GM12878 (cell line): Measurements from ENCODE around the gene MBOAT1. TPM values are rescaled to one million over a fixed set of nuclear protein-coding genes. Genes with fewer than 3 reads are reported as not detected.
A peak's percentile ranks its signal among the peaks of the same experiment; 100 is the strongest.

Experiments
- BHLHE40 ChIP-seq, 2 experiments: fragments of 450-650 bp in 1 of 2; IDR thresholded peaks; 2 replicates each; pipeline ENCODE4 v1.6.1; 2011 to 2017; ENCODE audit warnings: low read depth in 2 of 2, borderline replicate concordance in 1 of 2, improper control_type of control experiment in 1 of 2, low read length in 1 of 2, mild to moderate bottlenecking in 1 of 2
- EGR1 ChIP-seq, 2 experiments: IDR thresholded peaks; 1 replicate in 1 of 2; 2 replicates in 1 of 2; pipeline ENCODE4 v1.6.1; 2011 to 2012; ENCODE audit warnings: low read depth in 2 of 2, low read length in 2 of 2, borderline replicate concordance in 1 of 2, mild to moderate bottlenecking in 1 of 2, moderate library complexity in 1 of 2
- TCF12 ChIP-seq: IDR thresholded peaks from 2 replicates; pipeline ENCODE4 v1.6.1; 2011; ENCODE audit warnings: low read depth, mild to moderate bottlenecking, low read length
- WRNIP1 ChIP-seq: IDR thresholded peaks from 2 replicates; pipeline ENCODE4 v1.6.1; 2011; ENCODE audit warnings: low read depth, low read length, improper control_type of control experiment, borderline replicate concordance
- ZNF274 ChIP-seq: IDR thresholded peaks from one replicate; pipeline ENCODE4 v1.8.0; 2011; ENCODE audit not compliant: insufficient read length, insufficient read depth
- polyA plus RNA-seq, 11 experiments: library from polyadenylated mRNA; depleted of rRNA in 4 of 11; unstranded in 6 of 11; stranded (reverse) in 5 of 11; fragments of >200 nt; fragmentation: Nextera tagmentation in 4 of 11; fragmentation: Illumina TruSeq in 1 of 11; extraction: Ambion mirVana in 4 of 11; extraction: Trizol in 1 of 11; gene quantifications; 1 replicate in 1 of 11; 2 replicates in 10 of 11; pipeline versions ENCODE4 v1.2.1 to v1.2.3, GENCODE V29; 2011 to 2016; ENCODE audit warnings: inconsistent platforms in 2 of 11, missing spikeins in 2 of 11, low read depth in 1 of 11
- total RNA-seq, 4 experiments: library from RNA; depleted of rRNA in 3 of 4; stranded (reverse); fragments of >200 nt in 3 of 4; fragmentation: Illumina TruSeq in 1 of 4; extraction: Trizol in 1 of 4; gene quantifications; 2 replicates each; pipeline versions ENCODE4 v1.2.1 to v1.2.3, GENCODE V29; 2013 to 2021
- TF ChIP-seq, protein P1 (sequence below): fragments of 450-650 bp; IDR thresholded peaks from 2 replicates; pipeline ENCODE4 v1.6.1; 2016; ENCODE audit warnings: mild to moderate bottlenecking
- TF ChIP-seq, protein P2 (sequence below): fragments of 450-650 bp; formaldehyde crosslinking; IDR thresholded peaks from 2 replicates; pipeline ENCODE4 v1.4.0; 2020; ENCODE audit warnings: mild to moderate bottlenecking, moderate library complexity
- TF ChIP-seq, protein P3 (sequence below): fragments of 450-650 bp; IDR thresholded peaks from 2 replicates; pipeline ENCODE4 v1.6.1; 2017; ENCODE audit warnings: antibody characterized with exemption, mild to moderate bottlenecking, moderate library complexity
- TF ChIP-seq, protein P4 (sequence below): fragments of 450-650 bp; IDR thresholded peaks from 2 replicates; pipeline ENCODE4 v1.6.1; 2016; ENCODE audit warnings: mild to moderate bottlenecking, moderate library complexity, borderline replicate concordance
- TF ChIP-seq, protein P5 (sequence below): fragments of 450-650 bp; IDR thresholded peaks from 2 replicates; pipeline ENCODE4 v1.6.1; 2017; ENCODE audit warnings: mild to moderate bottlenecking, moderate library complexity

The MBOAT1 gene
- total and polyA plus RNA-seq, 10 of the 15 experiments (the other 5 are each of a cell fraction or from before 2014, with no cell fraction given) = 0.39 to 21.0 (median 11.6) TPM

DNA sequence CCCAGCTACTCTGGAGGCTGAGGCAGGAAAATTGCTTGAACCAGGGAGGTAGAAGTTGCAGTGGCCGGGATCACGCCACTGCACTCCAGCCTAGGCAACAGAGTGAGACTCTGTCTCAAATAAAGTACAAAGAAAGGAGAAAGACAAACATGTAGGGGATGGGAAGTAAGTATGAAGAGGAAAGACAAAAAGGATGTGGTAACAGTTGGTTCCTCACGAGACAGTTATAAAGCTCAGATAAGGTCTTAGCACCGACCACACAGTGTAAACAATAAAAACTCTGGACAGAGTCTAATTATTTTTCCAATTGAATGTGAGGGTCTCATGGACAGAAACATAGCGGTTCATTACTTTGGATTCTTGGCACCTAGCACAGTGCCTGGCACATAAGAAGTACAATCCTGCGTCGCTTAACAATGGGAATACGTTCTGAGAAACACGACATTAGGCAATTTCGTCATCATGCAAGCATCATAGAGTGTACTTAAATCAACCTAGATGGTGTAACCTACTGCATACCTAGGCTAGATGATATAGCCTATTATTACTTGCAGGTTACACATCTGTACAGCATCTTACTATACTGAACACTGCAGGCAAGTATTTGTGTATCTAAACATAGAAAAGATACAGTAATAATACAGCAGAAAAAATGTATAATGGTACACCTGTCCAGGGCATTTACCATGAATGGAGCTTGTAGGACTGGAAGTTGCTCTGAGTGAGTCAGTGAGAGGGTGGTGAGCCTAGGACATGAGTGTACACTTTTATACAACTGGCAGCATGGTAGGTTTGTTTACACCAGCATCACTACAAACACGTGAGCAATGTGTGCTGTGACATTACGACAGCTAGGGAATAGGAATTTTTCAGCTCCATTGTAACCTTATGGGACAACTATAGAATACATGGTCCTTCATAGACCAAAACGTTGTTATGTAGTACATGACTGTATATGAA is 38.2 kb downstream of the MBOAT1 start (continued):
- TF ChIP-seq, protein P1, sequence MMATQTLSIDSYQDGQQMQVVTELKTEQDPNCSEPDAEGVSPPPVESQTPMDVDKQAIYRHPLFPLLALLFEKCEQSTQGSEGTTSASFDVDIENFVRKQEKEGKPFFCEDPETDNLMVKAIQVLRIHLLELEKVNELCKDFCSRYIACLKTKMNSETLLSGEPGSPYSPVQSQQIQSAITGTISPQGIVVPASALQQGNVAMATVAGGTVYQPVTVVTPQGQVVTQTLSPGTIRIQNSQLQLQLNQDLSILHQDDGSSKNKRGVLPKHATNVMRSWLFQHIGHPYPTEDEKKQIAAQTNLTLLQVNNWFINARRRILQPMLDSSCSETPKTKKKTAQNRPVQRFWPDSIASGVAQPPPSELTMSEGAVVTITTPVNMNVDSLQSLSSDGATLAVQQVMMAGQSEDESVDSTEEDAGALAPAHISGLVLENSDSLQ = no peak
- TF ChIP-seq TCF12 (no peak), EGR1 (IDR thresholded peaks at IDR 0.05; ENCODE audit: borderline replicate concordance in 1 of 2, low read depth in 2 of 2, low read length in 2 of 2) (no peak), BHLHE40 (IDR thresholded peaks at IDR 0.05; ENCODE audit: borderline replicate concordance in 1 of 2, low read depth in 2 of 2, low read length in 1 of 2) (peak in 1 of 2 experiments; percentile 24; a peak in 1 of 4 replicates), WRNIP1 (no peak), ZNF274 (no peak)
- TF ChIP-seq, protein P2, sequence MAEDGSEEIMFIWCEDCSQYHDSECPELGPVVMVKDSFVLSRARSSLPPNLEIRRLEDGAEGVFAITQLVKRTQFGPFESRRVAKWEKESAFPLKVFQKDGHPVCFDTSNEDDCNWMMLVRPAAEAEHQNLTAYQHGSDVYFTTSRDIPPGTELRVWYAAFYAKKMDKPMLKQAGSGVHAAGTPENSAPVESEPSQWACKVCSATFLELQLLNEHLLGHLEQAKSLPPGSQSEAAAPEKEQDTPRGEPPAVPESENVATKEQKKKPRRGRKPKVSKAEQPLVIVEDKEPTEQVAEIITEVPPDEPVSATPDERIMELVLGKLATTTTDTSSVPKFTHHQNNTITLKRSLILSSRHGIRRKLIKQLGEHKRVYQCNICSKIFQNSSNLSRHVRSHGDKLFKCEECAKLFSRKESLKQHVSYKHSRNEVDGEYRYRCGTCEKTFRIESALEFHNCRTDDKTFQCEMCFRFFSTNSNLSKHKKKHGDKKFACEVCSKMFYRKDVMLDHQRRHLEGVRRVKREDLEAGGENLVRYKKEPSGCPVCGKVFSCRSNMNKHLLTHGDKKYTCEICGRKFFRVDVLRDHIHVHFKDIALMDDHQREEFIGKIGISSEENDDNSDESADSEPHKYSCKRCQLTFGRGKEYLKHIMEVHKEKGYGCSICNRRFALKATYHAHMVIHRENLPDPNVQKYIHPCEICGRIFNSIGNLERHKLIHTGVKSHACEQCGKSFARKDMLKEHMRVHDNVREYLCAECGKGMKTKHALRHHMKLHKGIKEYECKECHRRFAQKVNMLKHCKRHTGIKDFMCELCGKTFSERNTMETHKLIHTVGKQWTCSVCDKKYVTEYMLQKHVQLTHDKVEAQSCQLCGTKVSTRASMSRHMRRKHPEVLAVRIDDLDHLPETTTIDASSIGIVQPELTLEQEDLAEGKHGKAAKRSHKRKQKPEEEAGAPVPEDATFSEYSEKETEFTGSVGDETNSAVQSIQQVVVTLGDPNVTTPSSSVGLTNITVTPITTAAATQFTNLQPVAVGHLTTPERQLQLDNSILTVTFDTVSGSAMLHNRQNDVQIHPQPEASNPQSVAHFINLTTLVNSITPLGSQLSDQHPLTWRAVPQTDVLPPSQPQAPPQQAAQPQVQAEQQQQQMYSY (CRISPR knock-in tag) = no peak
- TF ChIP-seq, protein P3, sequence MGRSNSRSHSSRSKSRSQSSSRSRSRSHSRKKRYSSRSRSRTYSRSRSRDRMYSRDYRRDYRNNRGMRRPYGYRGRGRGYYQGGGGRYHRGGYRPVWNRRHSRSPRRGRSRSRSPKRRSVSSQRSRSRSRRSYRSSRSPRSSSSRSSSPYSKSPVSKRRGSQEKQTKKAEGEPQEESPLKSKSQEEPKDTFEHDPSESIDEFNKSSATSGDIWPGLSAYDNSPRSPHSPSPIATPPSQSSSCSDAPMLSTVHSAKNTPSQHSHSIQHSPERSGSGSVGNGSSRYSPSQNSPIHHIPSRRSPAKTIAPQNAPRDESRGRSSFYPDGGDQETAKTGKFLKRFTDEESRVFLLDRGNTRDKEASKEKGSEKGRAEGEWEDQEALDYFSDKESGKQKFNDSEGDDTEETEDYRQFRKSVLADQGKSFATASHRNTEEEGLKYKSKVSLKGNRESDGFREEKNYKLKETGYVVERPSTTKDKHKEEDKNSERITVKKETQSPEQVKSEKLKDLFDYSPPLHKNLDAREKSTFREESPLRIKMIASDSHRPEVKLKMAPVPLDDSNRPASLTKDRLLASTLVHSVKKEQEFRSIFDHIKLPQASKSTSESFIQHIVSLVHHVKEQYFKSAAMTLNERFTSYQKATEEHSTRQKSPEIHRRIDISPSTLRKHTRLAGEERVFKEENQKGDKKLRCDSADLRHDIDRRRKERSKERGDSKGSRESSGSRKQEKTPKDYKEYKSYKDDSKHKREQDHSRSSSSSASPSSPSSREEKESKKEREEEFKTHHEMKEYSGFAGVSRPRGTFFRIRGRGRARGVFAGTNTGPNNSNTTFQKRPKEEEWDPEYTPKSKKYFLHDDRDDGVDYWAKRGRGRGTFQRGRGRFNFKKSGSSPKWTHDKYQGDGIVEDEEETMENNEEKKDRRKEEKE = no peak
- TF ChIP-seq, protein P4, sequence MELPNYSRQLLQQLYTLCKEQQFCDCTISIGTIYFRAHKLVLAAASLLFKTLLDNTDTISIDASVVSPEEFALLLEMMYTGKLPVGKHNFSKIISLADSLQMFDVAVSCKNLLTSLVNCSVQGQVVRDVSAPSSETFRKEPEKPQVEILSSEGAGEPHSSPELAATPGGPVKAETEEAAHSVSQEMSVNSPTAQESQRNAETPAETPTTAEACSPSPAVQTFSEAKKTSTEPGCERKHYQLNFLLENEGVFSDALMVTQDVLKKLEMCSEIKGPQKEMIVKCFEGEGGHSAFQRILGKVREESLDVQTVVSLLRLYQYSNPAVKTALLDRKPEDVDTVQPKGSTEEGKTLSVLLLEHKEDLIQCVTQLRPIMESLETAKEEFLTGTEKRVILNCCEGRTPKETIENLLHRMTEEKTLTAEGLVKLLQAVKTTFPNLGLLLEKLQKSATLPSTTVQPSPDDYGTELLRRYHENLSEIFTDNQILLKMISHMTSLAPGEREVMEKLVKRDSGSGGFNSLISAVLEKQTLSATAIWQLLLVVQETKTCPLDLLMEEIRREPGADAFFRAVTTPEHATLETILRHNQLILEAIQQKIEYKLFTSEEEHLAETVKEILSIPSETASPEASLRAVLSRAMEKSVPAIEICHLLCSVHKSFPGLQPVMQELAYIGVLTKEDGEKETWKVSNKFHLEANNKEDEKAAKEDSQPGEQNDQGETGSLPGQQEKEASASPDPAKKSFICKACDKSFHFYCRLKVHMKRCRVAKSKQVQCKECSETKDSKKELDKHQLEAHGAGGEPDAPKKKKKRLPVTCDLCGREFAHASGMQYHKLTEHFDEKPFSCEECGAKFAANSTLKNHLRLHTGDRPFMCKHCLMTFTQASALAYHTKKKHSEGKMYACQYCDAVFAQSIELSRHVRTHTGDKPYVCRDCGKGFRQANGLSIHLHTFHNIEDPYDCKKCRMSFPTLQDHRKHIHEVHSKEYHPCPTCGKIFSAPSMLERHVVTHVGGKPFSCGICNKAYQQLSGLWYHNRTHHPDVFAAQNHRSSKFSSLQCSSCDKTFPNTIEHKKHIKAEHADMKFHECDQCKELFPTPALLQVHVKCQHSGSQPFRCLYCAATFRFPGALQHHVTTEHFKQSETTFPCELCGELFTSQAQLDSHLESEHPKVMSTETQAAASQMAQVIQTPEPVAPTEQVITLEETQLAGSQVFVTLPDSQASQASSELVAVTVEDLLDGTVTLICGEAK = no peak
- TF ChIP-seq, protein P5, sequence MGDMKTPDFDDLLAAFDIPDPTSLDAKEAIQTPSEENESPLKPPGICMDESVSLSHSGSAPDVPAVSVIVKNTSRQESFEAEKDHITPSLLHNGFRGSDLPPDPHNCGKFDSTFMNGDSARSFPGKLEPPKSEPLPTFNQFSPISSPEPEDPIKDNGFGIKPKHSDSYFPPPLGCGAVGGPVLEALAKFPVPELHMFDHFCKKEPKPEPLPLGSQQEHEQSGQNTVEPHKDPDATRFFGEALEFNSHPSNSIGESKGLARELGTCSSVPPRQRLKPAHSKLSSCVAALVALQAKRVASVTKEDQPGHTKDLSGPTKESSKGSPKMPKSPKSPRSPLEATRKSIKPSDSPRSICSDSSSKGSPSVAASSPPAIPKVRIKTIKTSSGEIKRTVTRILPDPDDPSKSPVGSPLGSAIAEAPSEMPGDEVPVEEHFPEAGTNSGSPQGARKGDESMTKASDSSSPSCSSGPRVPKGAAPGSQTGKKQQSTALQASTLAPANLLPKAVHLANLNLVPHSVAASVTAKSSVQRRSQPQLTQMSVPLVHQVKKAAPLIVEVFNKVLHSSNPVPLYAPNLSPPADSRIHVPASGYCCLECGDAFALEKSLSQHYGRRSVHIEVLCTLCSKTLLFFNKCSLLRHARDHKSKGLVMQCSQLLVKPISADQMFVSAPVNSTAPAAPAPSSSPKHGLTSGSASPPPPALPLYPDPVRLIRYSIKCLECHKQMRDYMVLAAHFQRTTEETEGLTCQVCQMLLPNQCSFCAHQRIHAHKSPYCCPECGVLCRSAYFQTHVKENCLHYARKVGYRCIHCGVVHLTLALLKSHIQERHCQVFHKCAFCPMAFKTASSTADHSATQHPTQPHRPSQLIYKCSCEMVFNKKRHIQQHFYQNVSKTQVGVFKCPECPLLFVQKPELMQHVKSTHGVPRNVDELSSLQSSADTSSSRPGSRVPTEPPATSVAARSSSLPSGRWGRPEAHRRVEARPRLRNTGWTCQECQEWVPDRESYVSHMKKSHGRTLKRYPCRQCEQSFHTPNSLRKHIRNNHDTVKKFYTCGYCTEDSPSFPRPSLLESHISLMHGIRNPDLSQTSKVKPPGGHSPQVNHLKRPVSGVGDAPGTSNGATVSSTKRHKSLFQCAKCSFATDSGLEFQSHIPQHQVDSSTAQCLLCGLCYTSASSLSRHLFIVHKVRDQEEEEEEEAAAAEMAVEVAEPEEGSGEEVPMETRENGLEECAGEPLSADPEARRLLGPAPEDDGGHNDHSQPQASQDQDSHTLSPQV = no peak
